Caco-2 (cell line): Measurements from ENCODE around the gene FCRLA. TPM values are rescaled to one million over a fixed set of nuclear protein-coding genes. Genes with fewer than 3 reads are reported as not detected.

Experiments
- BruUV-seq: library from RNA; stranded (reverse); fragments of 400-500 nt; replicated peaks from 2 replicates; lab custom pipeline; 2021; lab: Mats Ljungman, UMichigan
- CTCF ChIA-PET: fragments of 300-600 bp; sonication (Branson Sonifier 250); formaldehyde crosslinking; loops from one replicate; lab custom pipeline; 2022; ENCODE audit warnings: antibody characterized with exemption; lab: Charles Lee
- POLR2A ChIA-PET: fragments of 300-600 bp; sonication (Branson Sonifier 250); formaldehyde crosslinking; loops from one replicate; lab custom pipeline; 2022; ENCODE audit warnings: antibody characterized with exemption; lab: Charles Lee
- DNase-seq, 2 experiments: peaks; one replicate each; pipeline versions ENCODE4 v3.0.0 to v3.0.0-alpha.2; 2020 to 2022
- H3K27me3 ChIP-seq: replicated peaks from 2 replicates; pipeline ENCODE4 v1.6.0; 2011; ENCODE audit warnings: low read length; ENCODE audit not compliant: control insufficient read depth, insufficient read depth
- H3K36me3 ChIP-seq: 2 replicates; pipeline ENCODE4 v1.5.1; 2011; ENCODE audit warnings: low read length; ENCODE audit not compliant: control insufficient read depth, insufficient read depth
- H3K4me1 ChIP-seq: fragments of 250-450 bp; sonication (Bioruptor Pico); 2 replicates; pipeline ENCODE4 v1.5.1; 2020; ENCODE audit warnings: mild to moderate bottlenecking
- H3K4me3 ChIP-seq: 2 replicates; pipeline ENCODE4 v1.5.1; 2011; ENCODE audit warnings: low read depth, mild to moderate bottlenecking, control low read depth, low read length
- H3K9me3 ChIP-seq: fragments of 250-450 bp; sonication (Bioruptor Pico); 2 replicates; pipeline ENCODE4 v1.5.1; 2020; ENCODE audit warnings: mild to moderate bottlenecking, moderate library complexity
- H3K27ac Mint-ChIP-seq: one replicate; pipeline ENCODE4 v1.8.0; 2022; ENCODE audit warnings: mixed read lengths; ENCODE audit not compliant: unreplicated experiment
- H3K27me3 Mint-ChIP-seq: one replicate; pipeline ENCODE4 v1.8.0; 2022; ENCODE audit warnings: mixed read lengths; ENCODE audit not compliant: insufficient read depth, unreplicated experiment
- H3K36me3 Mint-ChIP-seq: one replicate; pipeline ENCODE4 v1.8.0; 2022; ENCODE audit warnings: mild to moderate bottlenecking, mixed read lengths; ENCODE audit not compliant: insufficient read depth, unreplicated experiment
- H3K4me1 Mint-ChIP-seq: one replicate; pipeline ENCODE4 v1.8.0; 2022; ENCODE audit warnings: low read depth, mixed read lengths; ENCODE audit not compliant: unreplicated experiment
- H3K4me3 Mint-ChIP-seq: one replicate; pipeline ENCODE4 v1.8.0; 2022; ENCODE audit warnings: mild to moderate bottlenecking, moderate library complexity, mixed read lengths; ENCODE audit not compliant: unreplicated experiment
- H3K9me3 Mint-ChIP-seq: one replicate; pipeline ENCODE4 v1.8.0; 2022; ENCODE audit warnings: mixed read lengths; ENCODE audit not compliant: unreplicated experiment
- CTCF ChIP-seq, 2 experiments: fragments of 200-600 bp in 1 of 2; IDR thresholded peaks; 1 replicate in 1 of 2; 2 replicates in 1 of 2; pipeline versions ENCODE4 v1.5.1 to v1.8.0; 2011 to 2022; ENCODE audit warnings: antibody characterized with exemption in 1 of 2, control low read depth in 1 of 2, inconsistent platforms in 1 of 2, low read depth in 1 of 2, low read length in 1 of 2, mild to moderate bottlenecking in 1 of 2, moderate library complexity in 1 of 2; ENCODE audit not compliant: insufficient read depth in 1 of 2, severe bottlenecking in 1 of 2, unreplicated experiment in 1 of 2
- intact Hi-C: fragments of 100-400 bp; cut with micrococcal nuclease; formaldehyde crosslinking; loops from one replicate; pipeline ENCODE4 v1.10.0; 2022; ENCODE audit not compliant: unreplicated experiment
- total RNA-seq: library from RNA; stranded (reverse); gene quantifications from 2 replicates; pipeline ENCODE4 v1.2.3, GENCODE V29; 2022

The FCRLA gene
- total RNA-seq, 1 experiment from 2014 or later, result not detected

DNA sequence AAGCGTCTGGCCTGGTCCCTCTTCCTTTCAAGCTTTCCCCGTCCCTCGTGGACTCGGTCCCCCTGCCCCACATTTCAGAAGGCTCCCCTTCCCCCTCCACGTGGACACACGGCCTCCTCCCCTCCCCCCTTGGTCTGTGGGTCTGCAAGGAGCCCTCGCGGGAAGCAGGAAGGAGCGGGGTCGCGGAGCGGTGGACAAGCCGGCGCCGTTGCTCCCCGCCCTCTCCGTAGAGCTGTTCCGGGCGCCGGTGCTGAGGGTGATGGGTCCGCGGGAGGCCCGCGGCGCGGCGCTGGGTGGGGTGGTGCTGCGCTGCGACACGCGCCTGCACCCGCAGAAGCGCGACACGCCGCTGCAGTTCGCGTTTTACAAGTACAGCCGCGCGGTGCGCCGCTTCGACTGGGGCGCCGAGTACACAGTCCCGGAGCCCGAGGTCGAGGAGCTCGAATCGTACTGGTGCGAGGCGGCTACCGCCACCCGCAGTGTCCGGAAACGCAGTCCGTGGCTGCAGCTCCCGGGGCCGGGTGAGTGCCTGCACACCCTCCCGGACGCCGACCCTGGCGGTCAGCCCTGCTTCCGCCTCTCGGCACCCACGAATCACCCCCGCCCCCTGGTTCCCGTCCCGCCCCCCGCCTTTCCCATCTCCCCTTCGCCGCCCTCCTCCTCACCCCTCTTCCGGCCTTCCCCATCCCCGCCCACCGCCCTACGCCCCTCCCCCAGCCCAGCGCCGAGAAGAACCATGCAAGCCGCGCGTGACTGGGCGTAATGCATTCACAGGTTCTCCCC is 19.6 kb downstream of the FCRLA start:
- TF ChIP-seq CTCF (IDR thresholded peaks at IDR 0.05; ENCODE audit: insufficient read depth in 1 of 2, low read depth in 1 of 2, low read length in 1 of 2, severe bottlenecking in 1 of 2, unreplicated experiment in 1 of 2), result peak in 1 of 2 experiments; percentile 2
- POLR2A ChIA-PET, result interaction anchor here (0.8 to 1.1 kb wide), 2 partner anchors 14 to 23 kb away, joined by 3 read pairs; partner anchors contain the start of gene DUSP12
- H3K27me3 Mint-ChIP-seq, result peaks cover 8% of the 10 kb centered on the region
- H3K4me1 ChIP-seq, result no peaks in the 10 kb centered on the region
- H3K4me1 Mint-ChIP-seq, result peaks cover 7% of the 10 kb centered on the region
- H3K4me3 Mint-ChIP-seq, result peak overlapping the region; percentile 77
- peak overlapping the region; percentile 82 for H3K4me3 ChIP-seq
- no peaks in the 10 kb centered on the region for H3K9me3 ChIP-seq
- BruUV-seq, result no TSS peak
- no peaks in the 10 kb centered on the region for H3K9me3 Mint-ChIP-seq
- H3K36me3 Mint-ChIP-seq, result peaks cover 15% of the 10 kb centered on the region
- peak; percentile 80 to 92 for DNase-seq
- CTCF ChIA-PET, result interaction anchor here (0.7 to 1.5 kb wide), 5 partner anchors 12 to 311 kb away, joined by 3 to 8 read pairs (median 3); partner anchors contain the start of gene DUSP12
- H3K36me3 ChIP-seq, result no peaks in the 10 kb centered on the region
- H3K27me3 ChIP-seq, result no peaks in the 10 kb centered on the region
- intact Hi-C loops, result no loop called here
- H3K27ac Mint-ChIP-seq, result no peak overlapping the region

- peaks cover 7% of the 10 kb centered on the region for H3K4me1 Mint-ChIP-seq
- DNase-seq, result no peak
- peak overlapping the region; percentile 77 for H3K4me3 Mint-ChIP-seq
- H3K9me3 ChIP-seq, result no peaks in the 10 kb centered on the region
- H3K9me3 Mint-ChIP-seq, result no peaks in the 10 kb centered on the region
- ChIA-PET CTCF (interaction anchor here (1.1 to 1.5 kb wide), 3 partner anchors 11 to 310 kb away, joined by 3 to 8 read pairs (median 4); partner anchors contain the start of gene DUSP12), POLR2A (no interaction called here)
- no peaks in the 10 kb centered on the region for H3K4me1 ChIP-seq
- no peak for TF ChIP-seq CTCF (IDR thresholded peaks at IDR 0.05; ENCODE audit: insufficient read depth in 1 of 2, low read depth in 1 of 2, low read length in 1 of 2, severe bottlenecking in 1 of 2, unreplicated experiment in 1 of 2)
- peak overlapping the region; percentile 82 for H3K4me3 ChIP-seq
- peaks cover 15% of the 10 kb centered on the region for H3K36me3 Mint-ChIP-seq
- H3K27ac Mint-ChIP-seq, result no peak overlapping the region
- intact Hi-C loops, result no loop called here
- TSS peak; percentile 85 for BruUV-seq
- H3K36me3 ChIP-seq, result no peaks in the 10 kb centered on the region
- H3K27me3 ChIP-seq, result no peaks in the 10 kb centered on the region
- H3K27me3 Mint-ChIP-seq, result peaks cover 7% of the 10 kb centered on the region
Observed at GRCh38 chr1:161727256-161727924, 20.4 kb downstream of the FCRLA start.
